Gastroesophageal sphincter (tissue), 3 donors: ENCODE measurements around the gene OTOP3.

Source experiments
- CTCF ChIP-seq, 4 experiments: fragments of 200-600 bp in 2 of 4; fragments of 450-650 bp in 2 of 4; sonication (generic) in 1 of 4; IDR thresholded peaks; one replicate each; pipeline ENCODE4 v1.5.1; 2017 to 2019; ENCODE audit warnings: antibody characterized with exemption in 4 of 4, mild to moderate bottlenecking in 2 of 4, moderate library complexity in 2 of 4
- POLR2A ChIP-seq, 2 donors: fragments of 450-650 bp; IDR thresholded peaks; one replicate each; pipeline ENCODE4 v1.6.1; 2017; ENCODE audit warnings: antibody characterized with exemption in 2 of 2, mild to moderate bottlenecking in 2 of 2, moderate library complexity in 1 of 2
- POLR2AphosphoS5 ChIP-seq: sonication (generic); formaldehyde crosslinking; IDR thresholded peaks from one replicate; pipeline ENCODE4 v1.6.1; 2017; ENCODE audit warnings: antibody characterized with exemption

- TF ChIP-seq POLR2AphosphoS5: no peak
- no peak for TF ChIP-seq CTCF (IDR thresholded peaks at IDR 0.05)
- no peak for TF ChIP-seq POLR2A (IDR thresholded peaks at IDR 0.05)
These were observed 13.5 kb upstream of the OTOP3 start for GRCh38 chr17:74922172-74922571.
